SK-N-SH treated with all-trans-retinoic acid at 6 μM for 48 hours (cell line): Measurements from ENCODE around the gene GSTA2.

Experiments used
- ATAC-seq: fragments of 200-7000 bp; cut with Tn5 transposase; 3 replicates; pipeline ENCODE4 v1.9.1; 2020; ENCODE audit warnings: mild to moderate bottlenecking, moderate library complexity
- ARNTL ChIP-seq: fragments of 450-650 bp; formaldehyde crosslinking; IDR thresholded peaks from 2 replicates; pipeline ENCODE4 v1.5.0; 2020; ENCODE audit warnings: low read depth, mild to moderate bottlenecking, moderate library complexity, borderline replicate concordance
- BACH2 ChIP-seq: fragments of 250-450 bp; sonication (Bioruptor Pico); IDR thresholded peaks from 2 replicates; pipeline ENCODE4 v1.9.0; 2021; ENCODE audit warnings: mild to moderate bottlenecking, borderline replicate concordance
- CSDC2 ChIP-seq: fragments of 250-450 bp; sonication (Bioruptor Pico); IDR thresholded peaks from 2 replicates; pipeline ENCODE4 v1.5.0; 2020; ENCODE audit warnings: mild to moderate bottlenecking, moderate library complexity
- CSRNP3 ChIP-seq: fragments of 250-450 bp; sonication (Bioruptor Pico); IDR thresholded peaks from 2 replicates; pipeline ENCODE4 v1.5.1; 2021; ENCODE audit warnings: mild to moderate bottlenecking, moderate library complexity
- GLIS3 ChIP-seq: fragments of 250-450 bp; sonication (Bioruptor Pico); IDR thresholded peaks from 2 replicates; pipeline ENCODE4 v1.5.0; 2020; ENCODE audit warnings: mild to moderate bottlenecking, moderate library complexity
- ISL1 ChIP-seq: fragments of 250-450 bp; sonication (Bioruptor Pico); IDR thresholded peaks from 2 replicates; pipeline ENCODE4 v2.1.2; 2022; ENCODE audit warnings: mild to moderate bottlenecking, moderate library complexity
- OSR1 ChIP-seq: fragments of 250-450 bp; sonication (Bioruptor Pico); IDR thresholded peaks from 2 replicates; pipeline ENCODE4 v1.8.0; 2022; ENCODE audit warnings: moderate library complexity, mild to moderate bottlenecking, inconsistent platforms
- POU6F1 ChIP-seq: fragments of 250-450 bp; sonication (Bioruptor Pico); IDR thresholded peaks from 2 replicates; pipeline ENCODE4 v1.8.0; 2021; ENCODE audit warnings: low read depth, mild to moderate bottlenecking, moderate library complexity, borderline replicate concordance
- PPARA ChIP-seq: fragments of 250-450 bp; sonication (Bioruptor Pico); IDR thresholded peaks from 2 replicates; pipeline ENCODE4 v1.5.0; 2020; ENCODE audit warnings: mild to moderate bottlenecking, borderline replicate concordance
- RARB ChIP-seq: fragments of 250-450 bp; sonication (Bioruptor Pico); IDR thresholded peaks from 2 replicates; pipeline ENCODE4 v1.8.0; 2021; ENCODE audit warnings: mild to moderate bottlenecking, moderate library complexity
- SNAI2 ChIP-seq: fragments of 250-450 bp; sonication (Bioruptor Pico); IDR thresholded peaks from 2 replicates; pipeline ENCODE4 v1.5.0; 2020; ENCODE audit warnings: mild to moderate bottlenecking, moderate library complexity
- TCF4 ChIP-seq: fragments of 250-450 bp; sonication (Bioruptor Pico); IDR thresholded peaks from 2 replicates; pipeline ENCODE4 v1.8.0; 2021; ENCODE audit warnings: mild to moderate bottlenecking, moderate library complexity, borderline replicate concordance
- TOX ChIP-seq: fragments of 250-450 bp; sonication (Bioruptor Pico); IDR thresholded peaks from 2 replicates; pipeline ENCODE4 v1.8.0; 2021; ENCODE audit warnings: mild to moderate bottlenecking, moderate library complexity, borderline replicate concordance
- TSHZ2 ChIP-seq: fragments of 250-450 bp; sonication (Bioruptor Pico); IDR thresholded peaks from 2 replicates; pipeline ENCODE4 v1.5.0; 2020; ENCODE audit warnings: mild to moderate bottlenecking, moderate library complexity
- ZC3H10 ChIP-seq: fragments of 250-450 bp; sonication (Bioruptor Pico); IDR thresholded peaks from 2 replicates; pipeline ENCODE4 v1.5.1; 2021; ENCODE audit warnings: mild to moderate bottlenecking, moderate library complexity
- ZFP3 ChIP-seq: fragments of 250-450 bp; sonication (Bioruptor Pico); IDR thresholded peaks from 2 replicates; pipeline ENCODE4 v1.5.0; 2020; ENCODE audit warnings: mild to moderate bottlenecking, moderate library complexity
- ZFP30 ChIP-seq: fragments of 450-650 bp; formaldehyde crosslinking; IDR thresholded peaks from 2 replicates; pipeline ENCODE4 v1.5.0; 2022; ENCODE audit warnings: mild to moderate bottlenecking, moderate library complexity
- ZNF70 ChIP-seq: fragments of 450-650 bp; formaldehyde crosslinking; IDR thresholded peaks from 2 replicates; pipeline ENCODE4 v1.5.0; 2020; ENCODE audit warnings: mild to moderate bottlenecking, moderate library complexity
- ZNF8 ChIP-seq: fragments of 450-650 bp; formaldehyde crosslinking; IDR thresholded peaks from 2 replicates; pipeline ENCODE4 v1.5.0; 2020; ENCODE audit warnings: mild to moderate bottlenecking, moderate library complexity
- TF ChIP-seq, protein P1 (sequence below): fragments of 250-450 bp; sonication (Bioruptor Pico); IDR thresholded peaks from 2 replicates; pipeline ENCODE4 v1.8.0; 2020; ENCODE audit warnings: mild to moderate bottlenecking, moderate library complexity, borderline replicate concordance
- TF ChIP-seq, protein P2 (sequence below): fragments of 250-450 bp; sonication (Bioruptor Pico); IDR thresholded peaks from 2 replicates; pipeline ENCODE4 v1.5.1; 2020; ENCODE audit warnings: low read depth, mild to moderate bottlenecking, moderate library complexity

The GSTA2 gene

DNA sequence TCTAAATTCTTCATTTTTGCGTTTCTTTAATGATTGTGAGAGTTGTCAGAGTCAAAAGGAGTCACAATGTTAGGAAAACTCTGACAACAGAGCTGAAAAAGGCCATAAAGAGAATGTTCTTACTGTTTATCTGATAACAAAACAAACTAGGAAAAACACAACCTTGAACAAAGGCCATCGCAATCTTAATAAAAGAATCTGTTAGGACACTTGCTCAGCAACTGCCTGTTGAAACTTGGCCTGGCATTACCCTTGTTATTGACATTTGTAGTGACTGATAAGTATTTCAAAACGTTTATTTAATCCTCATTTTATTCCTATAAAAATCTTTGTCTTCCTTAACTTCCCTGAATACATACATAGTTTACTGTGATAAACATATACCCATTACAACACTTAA lies 24.6 kb upstream of the GSTA2 start:
- no peak for ATAC-seq

DNA sequence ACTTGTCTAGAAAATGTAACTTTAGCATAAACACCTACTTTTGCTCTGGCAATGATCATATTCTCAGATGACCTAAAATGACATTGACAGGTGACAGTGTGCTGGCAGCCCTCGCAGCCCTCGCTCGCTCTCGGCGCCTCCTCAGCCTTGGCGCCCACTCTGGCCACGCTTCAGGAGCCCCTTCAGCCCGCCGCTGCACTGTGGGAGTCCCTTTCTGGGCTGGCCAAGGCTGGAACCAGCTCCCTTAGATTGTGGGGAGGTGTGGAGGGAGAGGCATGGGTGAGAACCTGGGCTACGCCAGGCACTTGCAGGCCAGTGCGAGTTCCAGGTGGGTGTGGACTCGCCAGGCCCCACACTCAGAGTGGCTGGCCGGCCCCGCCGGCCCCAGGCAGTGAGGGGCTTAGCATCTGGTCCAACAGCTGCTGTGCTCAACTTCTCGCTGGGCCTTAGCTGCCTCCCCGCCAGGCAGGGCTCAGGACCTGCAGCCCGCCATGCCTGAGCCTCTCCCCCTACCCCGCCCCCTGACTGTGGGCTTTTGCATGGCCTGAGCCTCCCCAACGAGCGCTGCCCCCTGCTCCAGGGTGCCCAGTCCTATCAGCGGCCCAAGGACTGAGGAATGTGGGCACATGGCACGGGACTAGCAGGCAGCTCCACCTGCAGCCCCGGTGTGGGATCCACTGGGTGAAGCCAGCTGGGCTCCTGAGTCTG lies 23.1 kb upstream of the GSTA2 start:
- no peak for ATAC-seq
- TF ChIP-seq, protein P1, sequence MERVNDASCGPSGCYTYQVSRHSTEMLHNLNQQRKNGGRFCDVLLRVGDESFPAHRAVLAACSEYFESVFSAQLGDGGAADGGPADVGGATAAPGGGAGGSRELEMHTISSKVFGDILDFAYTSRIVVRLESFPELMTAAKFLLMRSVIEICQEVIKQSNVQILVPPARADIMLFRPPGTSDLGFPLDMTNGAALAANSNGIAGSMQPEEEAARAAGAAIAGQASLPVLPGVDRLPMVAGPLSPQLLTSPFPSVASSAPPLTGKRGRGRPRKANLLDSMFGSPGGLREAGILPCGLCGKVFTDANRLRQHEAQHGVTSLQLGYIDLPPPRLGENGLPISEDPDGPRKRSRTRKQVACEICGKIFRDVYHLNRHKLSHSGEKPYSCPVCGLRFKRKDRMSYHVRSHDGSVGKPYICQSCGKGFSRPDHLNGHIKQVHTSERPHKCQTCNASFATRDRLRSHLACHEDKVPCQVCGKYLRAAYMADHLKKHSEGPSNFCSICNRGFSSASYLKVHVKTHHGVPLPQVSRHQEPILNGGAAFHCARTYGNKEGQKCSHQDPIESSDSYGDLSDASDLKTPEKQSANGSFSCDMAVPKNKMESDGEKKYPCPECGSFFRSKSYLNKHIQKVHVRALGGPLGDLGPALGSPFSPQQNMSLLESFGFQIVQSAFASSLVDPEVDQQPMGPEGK (CRISPR knock-in tag) = no peak
- TF ChIP-seq TCF4 = no peak
- TF ChIP-seq, protein P2, sequence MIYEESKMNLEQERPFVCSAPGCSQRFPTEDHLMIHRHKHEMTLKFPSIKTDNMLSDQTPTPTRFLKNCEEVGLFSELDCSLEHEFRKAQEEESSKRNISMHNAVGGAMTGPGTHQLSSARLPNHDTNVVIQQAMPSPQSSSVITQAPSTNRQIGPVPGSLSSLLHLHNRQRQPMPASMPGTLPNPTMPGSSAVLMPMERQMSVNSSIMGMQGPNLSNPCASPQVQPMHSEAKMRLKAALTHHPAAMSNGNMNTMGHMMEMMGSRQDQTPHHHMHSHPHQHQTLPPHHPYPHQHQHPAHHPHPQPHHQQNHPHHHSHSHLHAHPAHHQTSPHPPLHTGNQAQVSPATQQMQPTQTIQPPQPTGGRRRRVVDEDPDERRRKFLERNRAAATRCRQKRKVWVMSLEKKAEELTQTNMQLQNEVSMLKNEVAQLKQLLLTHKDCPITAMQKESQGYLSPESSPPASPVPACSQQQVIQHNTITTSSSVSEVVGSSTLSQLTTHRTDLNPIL (CRISPR knock-in tag) = no peak
- TF ChIP-seq CSDC2 = no peak
- TF ChIP-seq ZFP3 (CRISPR knock-in tag) = no peak
- TF ChIP-seq ZFP30 = no peak
- no peak for TF ChIP-seq SNAI2 (CRISPR knock-in tag)
- TF ChIP-seq ZC3H10 (CRISPR knock-in tag) = no peak
- no peak for TF ChIP-seq ZNF70 (CRISPR knock-in tag)
- TF ChIP-seq RARB (CRISPR knock-in tag) = no peak
- TF ChIP-seq BACH2 = no peak
- TF ChIP-seq TOX (CRISPR knock-in tag) = no peak
- TF ChIP-seq ISL1 (CRISPR knock-in tag) = no peak
- no peak for TF ChIP-seq POU6F1 (CRISPR knock-in tag)
- no peak for TF ChIP-seq GLIS3 (CRISPR knock-in tag)

More for the DNA sequence above, 24.6 kb upstream of the GSTA2 start:
- TF ChIP-seq GLIS3 (CRISPR knock-in tag) (no peak), ZFP30 (no peak), TSHZ2 (no peak), TOX (CRISPR knock-in tag) (no peak), RARB (CRISPR knock-in tag) (no peak), ISL1 (CRISPR knock-in tag) (no peak), PPARA (CRISPR knock-in tag) (no peak), ARNTL (CRISPR knock-in tag) (no peak), SNAI2 (CRISPR knock-in tag) (no peak), CSRNP3 (CRISPR knock-in tag) (no peak), ZNF8 (CRISPR knock-in tag) (no peak), OSR1 (CRISPR knock-in tag) (no peak)
- TF ChIP-seq, protein P1 (CRISPR knock-in tag) = no peak
- TF ChIP-seq, protein P2 (CRISPR knock-in tag) = no peak
